Measurements from ENCODE around the gene SLC6A1.

Gene SLC6A1

GRCh38 chr3:10992017-10992942 is at the start of gene SLC6A1:
SLC6A1 (plus strand) TSS chr3:10992748; CDS start chr3:11017212, 24,464 bp downstream.
- no peak for DNase-seq

- no peak for DNase-seq
Measured at GRCh38 chr3:10944866-10945265, 47.7 kb upstream of the SLC6A1 start.

- DNase-seq, result peak; percentile 78
Measured at GRCh38 chr3:10945683-10946287, 46.8 kb upstream of the SLC6A1 start.

- no peak for DNase-seq
Measured at GRCh38 chr3:10946526-10946925, 46.0 kb upstream of the SLC6A1 start.

- DNase-seq, result no peak
Measured at GRCh38 chr3:10948326-10948725, 44.2 kb upstream of the SLC6A1 start.

- no peak for DNase-seq
Measured at GRCh38 chr3:10949197-10949596, 43.4 kb upstream of the SLC6A1 start.

GRCh38 chr3:10950476-10951294 is 41.9 kb upstream of the SLC6A1 start:
- DNase-seq, result peak; percentile 61

- no peak for DNase-seq
Measured at GRCh38 chr3:10951295-10951926, 41.1 kb upstream of the SLC6A1 start.

- DNase-seq, result no peak
Measured at GRCh38 chr3:10952525-10952924, 40.0 kb upstream of the SLC6A1 start.

GRCh38 chr3:10954740-10955139 is 37.8 kb upstream of the SLC6A1 start:
- no peak for DNase-seq

GRCh38 chr3:10955711-10956453 is 36.7 kb upstream of the SLC6A1 start:
- DNase-seq, result no peak

- DNase-seq, result no peak
Measured at GRCh38 chr3:10956531-10956930, 36.0 kb upstream of the SLC6A1 start.

GRCh38 chr3:10956986-10957385 is 35.6 kb upstream of the SLC6A1 start:
- no peak for DNase-seq

GRCh38 chr3:10957976-10958749 is 34.4 kb upstream of the SLC6A1 start:
- peak; percentile 90 for DNase-seq

- no peak for DNase-seq
Measured at GRCh38 chr3:10960255-10960654, 32.3 kb upstream of the SLC6A1 start.

GRCh38 chr3:10961921-10962320 is 30.6 kb upstream of the SLC6A1 start:
- DNase-seq, result no peak

GRCh38 chr3:10962481-10963036 is 30.0 kb upstream of the SLC6A1 start:
- DNase-seq, result no peak

GRCh38 chr3:10964537-10965167 is 27.9 kb upstream of the SLC6A1 start:
- peak; percentile 67 for DNase-seq

GRCh38 chr3:10968401-10968800 is 24.1 kb upstream of the SLC6A1 start:
- no peak for DNase-seq

- no peak for DNase-seq
Measured at GRCh38 chr3:10970306-10970960, 22.1 kb upstream of the SLC6A1 start.

Measured in hematopoietic multipotent progenitor cell treated with erythropoietin and hydrocortisone succinate and interleukin-3 and kit ligand, for 4 days (in vitro differentiated cells).